Activated CD4-positive, alpha-beta memory T cell treated with anti-CD3 and anti-CD28 coated beads for 36 hours (primary cell): ENCODE data around the gene PAGR1. TPM values are rescaled to one million over a fixed set of nuclear protein-coding genes. Genes with fewer than 3 reads are reported as not detected.
A peak's percentile ranks its signal among the peaks of the same experiment; 100 is the strongest.
"Not testable (repeated sequence)": the region's sequence is repeated elsewhere in the genome, so short reads cannot be mapped to it uniquely, and the experiment has no call there.

Experiments
- CTCF ChIA-PET: fragments of 350-600 bp; sonication (Branson Sonifier 250); formaldehyde crosslinking; loops from one replicate; lab custom pipeline; 2021; ENCODE audit warnings: antibody characterized with exemption, inconsistent platforms; lab: Charles Lee
- POLR2A ChIA-PET: fragments of 350-600 bp; sonication (Branson Sonifier 250); formaldehyde crosslinking; loops from one replicate; lab custom pipeline; 2021; ENCODE audit warnings: antibody characterized with exemption; lab: Charles Lee
- DNase-seq: peaks from one replicate; pipeline ENCODE4 v3.0.0-alpha.2; 2020
- H3K27ac Mint-ChIP-seq: one replicate; pipeline ENCODE4 v1.8.0; 2021; ENCODE audit warnings: mixed read lengths
- H3K27me3 Mint-ChIP-seq: one replicate; pipeline ENCODE4 v1.8.0; 2021; ENCODE audit warnings: mixed read lengths
- H3K36me3 Mint-ChIP-seq: one replicate; pipeline ENCODE4 v1.8.0; 2021; ENCODE audit warnings: mixed read lengths
- H3K4me1 Mint-ChIP-seq: one replicate; pipeline ENCODE4 v1.8.0; 2021; ENCODE audit warnings: low read depth, mixed read lengths
- H3K4me3 Mint-ChIP-seq: one replicate; pipeline ENCODE4 v1.8.0; 2021; ENCODE audit warnings: mild to moderate bottlenecking, mixed read lengths
- H3K9me3 Mint-ChIP-seq: one replicate; pipeline ENCODE4 v1.8.0; 2021; ENCODE audit warnings: mixed read lengths
- intact Hi-C: fragments of 100-400 bp; cut with micrococcal nuclease; formaldehyde crosslinking; loops from one replicate; pipeline ENCODE4 v1.15.1; 2023
- total RNA-seq, 2 experiments: library from RNA; stranded (reverse); gene quantifications; one replicate each; pipeline ENCODE4 v1.2.3, GENCODE V29; 2021

The PAGR1 gene
- total RNA-seq, 2 experiments from 2014 or later = 21.9 to 24.0 TPM

- POLR2A ChIA-PET = interaction anchor here (0.6 to 1.9 kb wide), 3 partner anchors 8 to 198 kb away, joined by 3 to 5 read pairs (median 4); no protein-coding TSS in a partner anchor
- intact Hi-C loops = no loop called here
- no peaks in the 10 kb centered on the region for H3K9me3 Mint-ChIP-seq
- peaks cover 6% of the 10 kb centered on the region for H3K36me3 Mint-ChIP-seq
- no peak overlapping the region for H3K4me3 Mint-ChIP-seq
- CTCF ChIA-PET = interaction anchor here (1.2 to 2.0 kb wide), 2 partner anchors 9 to 166 kb away, joined by 4 to 8 read pairs; no protein-coding TSS in a partner anchor
- H3K4me1 Mint-ChIP-seq = peaks cover 20% of the 10 kb centered on the region
- H3K27ac Mint-ChIP-seq = no peak overlapping the region
- H3K27me3 Mint-ChIP-seq = no peaks in the 10 kb centered on the region
- DNase-seq = no peak
Measured at GRCh38 chr16:29857133-29857760, 41.3 kb downstream of the PAGR1 start.

- no peaks in the 10 kb centered on the region for H3K27me3 Mint-ChIP-seq
- CTCF ChIA-PET = interaction anchor here (1.4 kb wide), 1 partner anchor 10 kb away, joined by 5 read pairs; no protein-coding TSS in a partner anchor
- DNase-seq = no peak
- peaks cover 6% of the 10 kb centered on the region for H3K36me3 Mint-ChIP-seq
- peaks cover 20% of the 10 kb centered on the region for H3K4me1 Mint-ChIP-seq
- no peak overlapping the region for H3K27ac Mint-ChIP-seq
- POLR2A ChIA-PET = interaction anchor here (1.9 kb wide), 1 partner anchor 10 kb away, joined by 5 read pairs; no protein-coding TSS in a partner anchor
- H3K9me3 Mint-ChIP-seq = no peaks in the 10 kb centered on the region
- H3K4me3 Mint-ChIP-seq = no peak overlapping the region
- intact Hi-C loops = no loop called here
Measured at GRCh38 chr16:29858149-29858849, 42.3 kb downstream of the PAGR1 start.

- H3K27ac Mint-ChIP-seq = no peak overlapping the region
- peaks cover 6% of the 10 kb centered on the region for H3K36me3 Mint-ChIP-seq
- DNase-seq = no peak
- no peaks in the 10 kb centered on the region for H3K9me3 Mint-ChIP-seq
- H3K4me3 Mint-ChIP-seq = no peak overlapping the region
- intact Hi-C loops = no loop called here
- H3K4me1 Mint-ChIP-seq = peaks cover 20% of the 10 kb centered on the region
- H3K27me3 Mint-ChIP-seq = no peaks in the 10 kb centered on the region
- ChIA-PET CTCF (interaction anchor here (0.5 to 1.4 kb wide), 3 partner anchors 11 to 250 kb away, joined by 3 to 5 read pairs (median 4); no protein-coding TSS in a partner anchor), POLR2A (no interaction called here)
Measured at GRCh38 chr16:29858974-29859373, 43.0 kb downstream of the PAGR1 start.

GRCh38 chr16:29860218-29860617 is 44.3 kb downstream of the PAGR1 start:
- peaks cover 6% of the 10 kb centered on the region for H3K36me3 Mint-ChIP-seq
- H3K27me3 Mint-ChIP-seq = no peaks in the 10 kb centered on the region
- DNase-seq = no peak
- POLR2A ChIA-PET = no interaction called here
- H3K27ac Mint-ChIP-seq = no peak overlapping the region
- peaks cover 18% of the 10 kb centered on the region for H3K4me1 Mint-ChIP-seq
- intact Hi-C loops = loop anchor here (5.0 kb wide), 1 partner anchor 162 kb away; the partner anchor contains the start of gene C16orf92
- no peak overlapping the region for H3K4me3 Mint-ChIP-seq
- no peaks in the 10 kb centered on the region for H3K9me3 Mint-ChIP-seq
- CTCF ChIA-PET = interaction anchor here (1.2 kb wide), 1 partner anchor 12 kb away, joined by 7 read pairs; no protein-coding TSS in a partner anchor

GRCh38 chr16:29862383-29862883 is 46.5 kb downstream of the PAGR1 start:
- intact Hi-C loops = loop anchor here (2.0 to 5.0 kb wide), 4 partner anchors 58 to 160 kb away; partner anchors contain the start of genes C16orf92, HIRIP3 and KCTD13
- ChIA-PET CTCF (interaction anchor here (0.9 to 2.4 kb wide), 7 partner anchors 10 to 193 kb away, joined by 3 to 11 read pairs (median 3); partner anchors contain the start of gene TMEM219), POLR2A (interaction anchor here (0.7 to 1.2 kb wide), 2 partner anchors 10 to 111 kb away, joined by 3 read pairs; no protein-coding TSS in a partner anchor)
- peak; percentile 28 for DNase-seq
- H3K4me1 Mint-ChIP-seq = peaks cover 18% of the 10 kb centered on the region
- H3K27ac Mint-ChIP-seq = peak overlapping the region; percentile 88
- peaks cover 6% of the 10 kb centered on the region for H3K36me3 Mint-ChIP-seq
- H3K4me3 Mint-ChIP-seq = peak overlapping the region; percentile 94
- no peaks in the 10 kb centered on the region for H3K9me3 Mint-ChIP-seq
- no peaks in the 10 kb centered on the region for H3K27me3 Mint-ChIP-seq

GRCh38 chr16:29862884-29863668 is 47.1 kb downstream of the PAGR1 start, which contains the start of gene CDIPT:
Gene CDIPT (minus strand): TSS chr16:29863226. CDS start chr16:29862857, 369 bp downstream.
- H3K27ac Mint-ChIP-seq = peak within 1 kb of the TSS; percentile 92
- CTCF ChIA-PET = interaction anchor here (0.7 to 2.4 kb wide), 8 partner anchors 11 to 192 kb away, joined by 3 to 11 read pairs (median 4); partner anchors contain the start of gene TMEM219
- POLR2A ChIA-PET = interaction anchor here (0.7 to 2.1 kb wide), 2 partner anchors 9 to 63 kb away, joined by 3 to 7 read pairs; partner anchors contain the start of gene KCTD13
- peak; percentile 95 for DNase-seq
- peaks cover 6% of the 10 kb centered on the region for H3K36me3 Mint-ChIP-seq
- no peaks in the 10 kb centered on the region for H3K9me3 Mint-ChIP-seq
- H3K4me3 Mint-ChIP-seq = peak within 1 kb of the TSS; percentile 94
- H3K4me1 Mint-ChIP-seq = peaks cover 18% of the 10 kb centered on the region
- no peaks in the 10 kb centered on the region for H3K27me3 Mint-ChIP-seq
- intact Hi-C loops = loop anchor here (1.0 to 5.0 kb wide), 6 partner anchors 43 to 159 kb away; partner anchors contain the start of genes C16orf92, HIRIP3, KCTD13 and MVP

- Mint-ChIP-seq H3K36me3 (peaks cover 3% of the 10 kb centered on the region), H3K27me3 (no peaks in the 10 kb centered on the region), H3K4me3 (peak overlapping the region; percentile 94), H3K4me1 (peaks cover 16% of the 10 kb centered on the region), H3K9me3 (no peaks in the 10 kb centered on the region), H3K27ac (peak overlapping the region; percentile 92)
- ChIA-PET POLR2A (interaction anchor here (2.1 kb wide), 1 partner anchor 62 kb away, joined by 7 read pairs; the partner anchor contains the start of gene KCTD13), CTCF (interaction anchor here (0.7 to 2.4 kb wide), 7 partner anchors 11 to 192 kb away, joined by 3 to 11 read pairs (median 4); partner anchors contain the start of gene TMEM219)
- intact Hi-C loops = loop anchor here (1.0 to 5.0 kb wide), 6 partner anchors 43 to 159 kb away; partner anchors contain the start of genes C16orf92, HIRIP3, KCTD13 and MVP
- DNase-seq = no peak
Measured at GRCh38 chr16:29863669-29863984, 47.7 kb downstream of the PAGR1 start.

GRCh38 chr16:29864205-29864604 is 48.3 kb downstream of the PAGR1 start:
- no peak for DNase-seq
- intact Hi-C loops = loop anchor here (5.0 kb wide), 1 partner anchor 158 kb away; the partner anchor contains the start of gene C16orf92
- Mint-ChIP-seq H3K4me3 (no peak overlapping the region), H3K27me3 (no peaks in the 10 kb centered on the region), H3K36me3 (peaks cover 3% of the 10 kb centered on the region), H3K9me3 (no peaks in the 10 kb centered on the region), H3K4me1 (peaks cover 16% of the 10 kb centered on the region), H3K27ac (no peak overlapping the region)
- ChIA-PET CTCF (interaction anchor here (0.7 to 1.1 kb wide), 2 partner anchors 14 to 16 kb away, joined by 3 read pairs; no protein-coding TSS in a partner anchor), POLR2A (interaction anchor here (0.8 to 2.1 kb wide), 2 partner anchors 13 to 62 kb away, joined by 3 to 7 read pairs; partner anchors contain the start of gene KCTD13)

GRCh38 chr16:29868396-29869009 is 52.6 kb downstream of the PAGR1 start:
- DNase-seq = no peak
- intact Hi-C loops = no loop called here
- ChIA-PET CTCF (no interaction called here), POLR2A (no interaction called here)
- no peaks in the 10 kb centered on the region for H3K36me3 Mint-ChIP-seq
- H3K4me3 Mint-ChIP-seq = no peak overlapping the region
- no peaks in the 10 kb centered on the region for H3K9me3 Mint-ChIP-seq
- no peaks in the 10 kb centered on the region for H3K27me3 Mint-ChIP-seq
- no peak overlapping the region for H3K27ac Mint-ChIP-seq
- no peaks in the 10 kb centered on the region for H3K4me1 Mint-ChIP-seq

- POLR2A ChIA-PET, H3K36me3 Mint-ChIP-seq, H3K27me3 Mint-ChIP-seq, intact Hi-C loops, DNase-seq, CTCF ChIA-PET, H3K27ac Mint-ChIP-seq, H3K4me1 Mint-ChIP-seq, H3K4me3 Mint-ChIP-seq, H3K9me3 Mint-ChIP-seq: not testable (repeated sequence)
Measured at GRCh38 chr16:29869067-29869466, 53.1 kb downstream of the PAGR1 start.
